HEK293 (cell line): ENCODE results near the gene DOP1B.
A peak's percentile ranks its signal among the peaks of the same experiment; 100 is the strongest.

Source experiments
- CTCF ChIA-PET: fragments of 350-600 bp; formaldehyde crosslinking; extraction: SDS; loops from one replicate; lab custom pipeline; 2021; ENCODE audit warnings: antibody characterized with exemption; lab: Yijun Ruan, JAX
- POLR2A ChIA-PET: fragments of 300-600 bp; formaldehyde crosslinking; extraction: SDS; loops from one replicate; lab custom pipeline; 2020; ENCODE audit warnings: antibody characterized with exemption, inconsistent platforms; lab: Yijun Ruan, JAX
- H3K27ac ChIP-seq: fragments of 200-500 bp; sonication (Bioruptor generic); 2 replicates; pipeline ENCODE4 v1.5.1; 2014; ENCODE audit warnings: low read depth, low read length, control low read depth, inconsistent platforms; ENCODE audit errors: extremely low read depth
- H3K36me3 ChIP-seq, 2 experiments: fragments of 200-500 bp in 1 of 2; sonication (Bioruptor generic) in 1 of 2; 1 replicate in 1 of 2; 2 replicates in 1 of 2; pipeline ENCODE4 v1.5.1; 2014 to 2017; ENCODE audit warnings: inconsistent platforms in 2 of 2, low read length in 2 of 2; ENCODE audit not compliant: control insufficient read depth in 2 of 2, insufficient read depth in 1 of 2
- H3K4me1 ChIP-seq: fragments of 200-500 bp; sonication (Bioruptor generic); 2 replicates; pipeline ENCODE4 v1.5.1; 2014; ENCODE audit warnings: mild to moderate bottlenecking, low read length, inconsistent platforms; ENCODE audit not compliant: control insufficient read depth, insufficient read depth
- H3K4me3 ChIP-seq: 2 replicates; pipeline ENCODE4 v1.5.1; 2011; ENCODE audit warnings: low read depth, mild to moderate bottlenecking, control low read depth, low read length, moderate library complexity
- H3K9me3 ChIP-seq: fragments of 200-500 bp; sonication (Bioruptor generic); 2 replicates; pipeline ENCODE4 v1.5.1; 2014; ENCODE audit warnings: low read depth, low read length, inconsistent platforms; ENCODE audit not compliant: control insufficient read depth, insufficient read depth
- GLI4 ChIP-seq: fragments of 450-650 bp; formaldehyde crosslinking; IDR thresholded peaks from 2 replicates; pipeline ENCODE4 v1.5.1; 2016; ENCODE audit warnings: missing biosample characterization, missing genetic modification characterization
- GLIS1 ChIP-seq: fragments of 450-650 bp; formaldehyde crosslinking; IDR thresholded peaks from 2 replicates; pipeline ENCODE4 v1.5.1; 2016; ENCODE audit warnings: missing biosample characterization, missing genetic modification characterization
- GLIS2 ChIP-seq: fragments of 450-650 bp; formaldehyde crosslinking; IDR thresholded peaks from 2 replicates; pipeline ENCODE4 v1.5.1; 2016; ENCODE audit warnings: missing biosample characterization, missing genetic modification characterization
- KLF1 ChIP-seq: fragments of 450-650 bp; formaldehyde crosslinking; IDR thresholded peaks from 2 replicates; pipeline ENCODE4 v1.5.1; 2016; ENCODE audit warnings: missing biosample characterization, missing genetic modification characterization
- KLF9 ChIP-seq: fragments of 450-650 bp; formaldehyde crosslinking; IDR thresholded peaks from 2 replicates; pipeline ENCODE4 v1.5.1; 2016; ENCODE audit warnings: missing biosample characterization, missing genetic modification characterization, low read depth
- OSR2 ChIP-seq: fragments of 450-650 bp; formaldehyde crosslinking; IDR thresholded peaks from 2 replicates; pipeline ENCODE4 v1.5.1; 2016; ENCODE audit warnings: missing biosample characterization, missing genetic modification characterization
- PATZ1 ChIP-seq: fragments of 450-650 bp; formaldehyde crosslinking; IDR thresholded peaks from 2 replicates; pipeline ENCODE4 v1.5.1; 2016; ENCODE audit warnings: missing biosample characterization, missing genetic modification characterization
- SCRT1 ChIP-seq: fragments of 450-650 bp; formaldehyde crosslinking; IDR thresholded peaks from 2 replicates; pipeline ENCODE4 v1.5.1; 2016; ENCODE audit warnings: missing biosample characterization, missing genetic modification characterization, borderline replicate concordance
- SP7 ChIP-seq: fragments of 450-650 bp; formaldehyde crosslinking; IDR thresholded peaks from 2 replicates; pipeline ENCODE4 v1.5.1; 2016; ENCODE audit warnings: missing biosample characterization, missing genetic modification characterization
- ZBTB8A ChIP-seq: fragments of 450-650 bp; formaldehyde crosslinking; IDR thresholded peaks from 2 replicates; pipeline ENCODE4 v1.5.1; 2016; ENCODE audit warnings: missing biosample characterization, missing genetic modification characterization
- ZFP41 ChIP-seq: fragments of 450-650 bp; formaldehyde crosslinking; IDR thresholded peaks from 2 replicates; pipeline ENCODE4 v1.5.1; 2016; ENCODE audit warnings: missing biosample characterization, missing genetic modification characterization, borderline replicate concordance
- ZNF157 ChIP-seq: fragments of 450-650 bp; formaldehyde crosslinking; IDR thresholded peaks from 2 replicates; pipeline ENCODE4 v1.5.1; 2016; ENCODE audit warnings: missing biosample characterization, missing genetic modification characterization
- ZNF174 ChIP-seq: fragments of 450-650 bp; formaldehyde crosslinking; IDR thresholded peaks from 2 replicates; pipeline ENCODE4 v1.5.0; 2017; ENCODE audit warnings: missing biosample characterization, mild to moderate bottlenecking, missing genetic modification characterization
- ZNF2 ChIP-seq: fragments of 450-650 bp; formaldehyde crosslinking; IDR thresholded peaks from 2 replicates; pipeline ENCODE4 v1.5.1; 2016; ENCODE audit warnings: missing biosample characterization, missing genetic modification characterization
- ZNF214 ChIP-seq: fragments of 450-650 bp; formaldehyde crosslinking; IDR thresholded peaks from 2 replicates; pipeline ENCODE4 v1.5.1; 2017; ENCODE audit warnings: missing biosample characterization, mild to moderate bottlenecking, missing genetic modification characterization, borderline replicate concordance
- ZNF239 ChIP-seq: fragments of 450-650 bp; formaldehyde crosslinking; IDR thresholded peaks from 2 replicates; pipeline ENCODE4 v1.5.1; 2016; ENCODE audit warnings: missing biosample characterization, missing genetic modification characterization
- ZNF280C ChIP-seq: fragments of 450-650 bp; formaldehyde crosslinking; IDR thresholded peaks from 2 replicates; pipeline ENCODE4 v1.5.1; 2016; ENCODE audit warnings: missing biosample characterization, missing genetic modification characterization
- ZNF302 ChIP-seq: fragments of 450-650 bp; formaldehyde crosslinking; IDR thresholded peaks from 2 replicates; pipeline ENCODE4 v1.5.1; 2016; ENCODE audit warnings: missing biosample characterization, missing genetic modification characterization, low read depth
- ZNF311 ChIP-seq: fragments of 450-650 bp; formaldehyde crosslinking; IDR thresholded peaks from 2 replicates; pipeline ENCODE4 v1.5.1; 2017; ENCODE audit warnings: missing biosample characterization, missing genetic modification characterization, borderline replicate concordance
- ZNF398 ChIP-seq: fragments of 450-650 bp; formaldehyde crosslinking; IDR thresholded peaks from 2 replicates; pipeline ENCODE4 v1.5.1; 2017; ENCODE audit warnings: missing biosample characterization, missing genetic modification characterization
- ZNF514 ChIP-seq: fragments of 450-650 bp; formaldehyde crosslinking; IDR thresholded peaks from 2 replicates; pipeline ENCODE4 v1.5.1; 2016; ENCODE audit warnings: missing biosample characterization, missing genetic modification characterization
- ZNF544 ChIP-seq: fragments of 450-650 bp; formaldehyde crosslinking; IDR thresholded peaks from 2 replicates; pipeline ENCODE4 v1.5.0; 2017; ENCODE audit warnings: missing biosample characterization, missing genetic modification characterization
- ZNF571 ChIP-seq: fragments of 450-650 bp; formaldehyde crosslinking; IDR thresholded peaks from 2 replicates; pipeline ENCODE4 v1.5.0; 2017; ENCODE audit warnings: missing biosample characterization, missing genetic modification characterization
- ZNF585B ChIP-seq: fragments of 450-650 bp; formaldehyde crosslinking; IDR thresholded peaks from 2 replicates; pipeline ENCODE4 v1.5.1; 2016; ENCODE audit warnings: missing biosample characterization, missing genetic modification characterization
- ZNF639 ChIP-seq: fragments of 450-650 bp; formaldehyde crosslinking; IDR thresholded peaks from 2 replicates; pipeline ENCODE4 v1.5.1; 2016; ENCODE audit warnings: missing biosample characterization, missing genetic modification characterization
- ZNF670 ChIP-seq: fragments of 450-650 bp; formaldehyde crosslinking; IDR thresholded peaks from 2 replicates; pipeline ENCODE4 v1.5.1; 2016; ENCODE audit warnings: missing biosample characterization, missing genetic modification characterization, low read depth
- ZNF76 ChIP-seq: fragments of 450-650 bp; formaldehyde crosslinking; IDR thresholded peaks from 2 replicates; pipeline ENCODE4; 2016; ENCODE audit warnings: low read depth, missing biosample characterization, missing genetic modification characterization, borderline replicate concordance
- ZNF843 ChIP-seq: fragments of 450-650 bp; formaldehyde crosslinking; IDR thresholded peaks from 2 replicates; pipeline ENCODE4 v1.5.1; 2016; ENCODE audit warnings: missing biosample characterization, missing genetic modification characterization
- ZXDB ChIP-seq: fragments of 450-650 bp; formaldehyde crosslinking; IDR thresholded peaks from 2 replicates; pipeline ENCODE4 v1.5.1; 2016; ENCODE audit warnings: missing biosample characterization, missing genetic modification characterization
- TF ChIP-seq, protein P1 (sequence below): fragments of 450-650 bp; formaldehyde crosslinking; IDR thresholded peaks from 2 replicates; pipeline ENCODE4 v1.5.1; 2016; ENCODE audit warnings: missing biosample characterization, missing genetic modification characterization

The DOP1B gene

GRCh38 chr21:36188081-36188681 is 31.6 kb downstream of the DOP1B start (continued):
- TF ChIP-seq ZNF311 (no peak), ZNF214 (no peak), ZXDB (tag by site-specific recombination) (no peak), ZNF2 (tag by site-specific recombination) (no peak), ZNF398 (tag by site-specific recombination) (no peak), ZNF639 (0 out of 2 replicates have a peak, but pooled peaks have one; percentile 30), ZNF76 (tag by site-specific recombination) (no peak), PATZ1 (tag by site-specific recombination) (0 out of 2 replicates have a peak, but pooled peaks have one; percentile 30), GLIS1 (tag by site-specific recombination) (0 out of 2 replicates have a peak, but pooled peaks have one; percentile 5), SCRT1 (tag by site-specific recombination) (peak; percentile 79; the same call in 1 of the 2 replicates), GLIS2 (no peak), OSR2 (peak; percentile 92)
- TF ChIP-seq, protein P1, sequence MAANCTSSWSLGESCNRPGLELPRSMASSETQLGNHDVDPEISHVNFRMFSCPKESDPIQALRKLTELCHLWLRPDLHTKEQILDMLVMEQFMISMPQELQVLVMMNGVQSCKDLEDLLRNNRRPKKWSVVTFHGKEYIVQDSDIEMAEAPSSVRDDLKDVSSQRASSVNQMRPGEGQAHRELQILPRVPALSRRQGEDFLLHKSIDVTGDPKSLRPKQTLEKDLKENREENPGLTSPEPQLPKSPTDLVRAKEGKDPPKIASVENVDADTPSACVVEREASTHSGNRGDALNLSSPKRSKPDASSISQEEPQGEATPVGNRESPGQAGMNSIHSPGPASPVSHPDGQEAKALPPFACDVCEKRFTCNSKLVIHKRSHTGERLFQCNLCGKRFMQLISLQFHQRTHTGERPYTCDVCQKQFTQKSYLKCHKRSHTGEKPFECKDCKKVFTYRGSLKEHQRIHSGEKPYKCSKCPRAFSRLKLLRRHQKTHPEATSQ (tag by site-specific recombination): peak; percentile 79; the same call in 1 of the 2 replicates

DNA sequence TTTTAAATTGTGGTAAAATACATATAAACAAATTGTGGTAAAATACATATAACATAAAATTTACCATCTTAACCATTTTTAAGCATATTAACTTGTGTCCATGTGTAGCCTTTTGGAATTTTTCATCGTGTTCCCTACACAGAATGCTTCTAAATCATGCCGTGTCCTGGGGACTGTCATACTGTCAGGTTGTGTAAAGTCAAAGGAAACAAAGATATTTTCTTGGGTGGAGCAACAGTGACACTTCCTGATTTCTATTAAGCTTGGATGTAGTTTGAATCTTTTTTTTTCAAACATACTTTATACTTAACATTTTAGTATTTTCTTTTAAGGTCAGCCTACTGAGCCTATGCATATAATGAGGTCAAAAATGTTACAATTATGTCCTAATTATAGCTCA is 32.3 kb downstream of the DOP1B start:
- H3K4me1 ChIP-seq: peaks cover 11% of the 10 kb centered on the region
- H3K9me3 ChIP-seq: no peaks in the 10 kb centered on the region
- no peaks in the 10 kb centered on the region for H3K36me3 ChIP-seq
- H3K4me3 ChIP-seq: no peak overlapping the region
- ChIA-PET POLR2A (no interaction called here), CTCF (interaction anchor here (0.5 kb wide), 1 partner anchor 17 kb away, joined by 3 read pairs; no protein-coding TSS in a partner anchor)
- H3K27ac ChIP-seq: no peak overlapping the region
- no peak for TF ChIP-seq ZNF585B
- no peak for TF ChIP-seq GLI4 (tag by site-specific recombination)
- no peak for TF ChIP-seq ZNF76 (tag by site-specific recombination)
- no peak for TF ChIP-seq ZBTB8A
- no peak for TF ChIP-seq KLF9 (tag by site-specific recombination)
- TF ChIP-seq ZNF157 (tag by site-specific recombination): no peak
- TF ChIP-seq ZNF239: no peak
- no peak for TF ChIP-seq ZFP41 (tag by site-specific recombination)
- no peak for TF ChIP-seq ZNF571
- TF ChIP-seq ZNF280C: no peak
- TF ChIP-seq ZNF843 (tag by site-specific recombination): no peak
- no peak for TF ChIP-seq ZNF302 (tag by site-specific recombination)
- no peak for TF ChIP-seq ZNF311
- no peak for TF ChIP-seq ZNF514 (tag by site-specific recombination)
- no peak for TF ChIP-seq SP7 (tag by site-specific recombination)
- no peak for TF ChIP-seq ZNF544 (tag by site-specific recombination)
- TF ChIP-seq KLF1 (tag by site-specific recombination): no peak
- no peak for TF ChIP-seq ZNF174 (tag by site-specific recombination)
- TF ChIP-seq ZNF670 (tag by site-specific recombination): no peak
